Tibial artery (tissue), 4 donors: Measurements from ENCODE around the gene CYP24A1.
"Not testable (repeated sequence)": the region's sequence is repeated elsewhere in the genome, so short reads cannot be mapped to it uniquely, and the experiment has no call there.

Experiments used
- DNase-seq, 2 donors: peaks; one replicate each; pipeline ENCODE4 v3.0.0-alpha.2; 2019
- H3K27ac ChIP-seq, 2 donors: fragments of 200-600 bp; sonication (generic) in 1 of 2; 1 replicate in 1 of 2; 2 replicates in 1 of 2; pipeline ENCODE4 v1.5.1; 2018 to 2019; ENCODE audit warnings: mild to moderate bottlenecking in 1 of 2
- H3K27me3 ChIP-seq, 2 donors: fragments of 200-600 bp; sonication (generic) in 1 of 2; one replicate each; pipeline versions ENCODE4 v1.5.1 to v1.6.0; 2016 to 2019
- H3K36me3 ChIP-seq, 3 donors: fragments of 200-600 bp; sonication (generic) in 2 of 3; one replicate each; pipeline ENCODE4 v1.5.1; 2016 to 2019; ENCODE audit warnings: mild to moderate bottlenecking in 2 of 3
- H3K4me1 ChIP-seq, 4 donors: fragments of 200-600 bp; sonication (generic) in 2 of 4; 1 replicate in 3 of 4; 2 replicates in 1 of 4; pipeline ENCODE4 v1.5.1; 2016 to 2019
- H3K4me3 ChIP-seq, 2 donors: fragments of 200-600 bp; sonication (generic) in 1 of 2; 1 replicate in 1 of 2; 2 replicates in 1 of 2; pipeline ENCODE4 v1.5.1; 2018 to 2019; ENCODE audit warnings: mild to moderate bottlenecking in 2 of 2
- H3K9me3 ChIP-seq, 3 donors: fragments of 200-600 bp; sonication (generic) in 1 of 3; one replicate each; pipeline ENCODE4 v1.5.1; 2016 to 2019
- intact Hi-C: fragments of 100-400 bp; cut with DNase I; formaldehyde crosslinking; loops from one replicate; pipeline ENCODE4 v1.15.0; 2023; ENCODE audit warnings: low total_unique reads
- TF ChIP-seq, protein P1 (sequence below), 2 experiments: fragments of 200-600 bp in 1 of 2; fragments of 450-650 bp in 1 of 2; IDR thresholded peaks; one replicate each; pipeline ENCODE4 v1.5.1; 2017 to 2019; ENCODE audit warnings: antibody characterized with exemption in 2 of 2, mild to moderate bottlenecking in 1 of 2, moderate library complexity in 1 of 2

The CYP24A1 gene

DNA sequence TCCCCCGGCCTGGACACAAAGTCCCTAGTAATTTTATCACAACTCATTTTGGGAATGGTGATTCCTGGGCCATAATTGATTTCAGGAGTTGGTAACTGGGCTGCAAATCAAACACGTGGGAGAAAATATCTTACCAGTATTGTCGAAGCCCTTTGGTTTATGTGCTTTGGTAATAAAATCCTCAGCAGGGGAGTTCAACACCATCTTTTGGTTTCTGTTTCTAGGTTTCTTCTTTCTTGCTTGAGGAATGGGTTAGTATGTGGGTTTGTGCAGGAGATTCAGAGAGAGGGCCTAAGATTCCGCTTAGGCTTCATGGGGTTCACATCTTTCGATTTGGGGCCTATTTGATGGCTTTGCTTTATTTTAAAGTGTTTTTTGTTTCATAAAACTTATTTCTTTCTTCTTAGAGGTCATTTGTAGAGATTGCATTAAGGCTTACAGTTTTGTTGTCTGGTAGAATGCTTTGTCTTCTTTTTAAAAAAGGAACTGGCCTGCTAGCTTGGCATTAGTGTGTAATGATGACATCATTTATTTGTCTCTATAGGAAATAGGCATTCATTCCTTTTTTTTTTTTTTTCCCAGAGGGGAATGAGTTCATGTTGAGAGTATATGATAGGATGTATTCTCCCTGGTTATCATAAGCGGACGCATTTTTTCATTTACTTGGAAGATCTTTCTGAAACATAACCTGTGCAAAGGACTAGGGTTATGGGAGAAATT, 45.8 kb downstream of the CYP24A1 start:
- peaks cover 0 to 8% (median 0%) of the 10 kb centered on the region in 3 donors for H3K9me3 ChIP-seq
- H3K27me3 ChIP-seq, result no peaks in the 10 kb centered on the region
- intact Hi-C loops, result no loop called here
- H3K36me3 ChIP-seq, result no peaks in the 10 kb centered on the region
- no peaks in the 10 kb centered on the region for H3K4me1 ChIP-seq
- DNase-seq, result no peak
- no peak overlapping the region for H3K27ac ChIP-seq
- TF ChIP-seq, protein P1, sequence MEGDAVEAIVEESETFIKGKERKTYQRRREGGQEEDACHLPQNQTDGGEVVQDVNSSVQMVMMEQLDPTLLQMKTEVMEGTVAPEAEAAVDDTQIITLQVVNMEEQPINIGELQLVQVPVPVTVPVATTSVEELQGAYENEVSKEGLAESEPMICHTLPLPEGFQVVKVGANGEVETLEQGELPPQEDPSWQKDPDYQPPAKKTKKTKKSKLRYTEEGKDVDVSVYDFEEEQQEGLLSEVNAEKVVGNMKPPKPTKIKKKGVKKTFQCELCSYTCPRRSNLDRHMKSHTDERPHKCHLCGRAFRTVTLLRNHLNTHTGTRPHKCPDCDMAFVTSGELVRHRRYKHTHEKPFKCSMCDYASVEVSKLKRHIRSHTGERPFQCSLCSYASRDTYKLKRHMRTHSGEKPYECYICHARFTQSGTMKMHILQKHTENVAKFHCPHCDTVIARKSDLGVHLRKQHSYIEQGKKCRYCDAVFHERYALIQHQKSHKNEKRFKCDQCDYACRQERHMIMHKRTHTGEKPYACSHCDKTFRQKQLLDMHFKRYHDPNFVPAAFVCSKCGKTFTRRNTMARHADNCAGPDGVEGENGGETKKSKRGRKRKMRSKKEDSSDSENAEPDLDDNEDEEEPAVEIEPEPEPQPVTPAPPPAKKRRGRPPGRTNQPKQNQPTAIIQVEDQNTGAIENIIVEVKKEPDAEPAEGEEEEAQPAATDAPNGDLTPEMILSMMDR (IDR thresholded peaks at IDR 0.05), result no peak
- H3K4me3 ChIP-seq, result no peak overlapping the region

DNA sequence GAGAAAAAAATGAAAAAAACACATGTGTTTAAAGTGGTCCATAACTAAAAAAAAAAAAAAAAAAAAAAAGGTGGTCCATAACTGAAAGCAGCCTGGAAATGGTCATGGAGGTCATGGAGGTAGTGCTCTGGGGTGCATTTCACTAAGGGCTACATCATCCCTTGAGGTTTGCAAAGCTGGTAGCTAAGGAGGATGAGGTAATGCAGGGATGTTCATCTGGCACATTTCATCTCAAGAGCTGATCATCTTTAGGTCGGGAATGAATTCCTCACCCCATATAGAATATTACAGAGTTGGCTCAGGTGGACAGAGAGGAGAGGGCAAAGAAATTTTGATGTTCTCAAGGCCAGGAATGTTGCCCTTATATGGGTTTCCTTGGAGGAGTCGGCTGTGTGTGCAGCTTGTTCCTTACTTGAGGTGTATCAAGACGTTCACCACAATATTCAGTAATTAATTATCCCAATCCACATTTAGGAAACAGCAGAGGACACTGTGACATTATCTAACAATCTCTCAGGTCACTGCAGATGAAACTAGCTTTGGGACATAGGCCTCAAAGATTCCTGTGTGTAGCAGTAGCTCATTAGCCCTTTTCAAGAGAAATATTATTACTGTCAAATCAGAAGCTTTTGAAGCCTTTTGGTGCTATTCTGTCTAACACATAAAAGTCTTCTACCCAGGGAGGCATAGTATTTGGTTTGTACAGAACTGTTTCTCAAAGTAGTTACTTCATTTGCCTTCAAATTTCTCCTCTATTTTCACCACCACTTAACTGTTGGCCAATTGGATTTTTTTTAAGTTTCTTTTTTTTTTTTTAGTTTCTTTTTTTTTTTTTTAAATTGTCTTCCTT, 46.8 kb downstream of the CYP24A1 start:
- peaks cover 0 to 8% (median 0%) of the 10 kb centered on the region in 3 donors for H3K9me3 ChIP-seq
- H3K36me3 ChIP-seq, result no peaks in the 10 kb centered on the region
- H3K27me3 ChIP-seq, result no peaks in the 10 kb centered on the region
- intact Hi-C loops, result no loop called here
- H3K4me1 ChIP-seq, result no peaks in the 10 kb centered on the region
- no peak overlapping the region for H3K27ac ChIP-seq
- DNase-seq, result no peak
- TF ChIP-seq, protein P1 (IDR thresholded peaks at IDR 0.05), result no peak
- H3K4me3 ChIP-seq, result no peak overlapping the region

DNA sequence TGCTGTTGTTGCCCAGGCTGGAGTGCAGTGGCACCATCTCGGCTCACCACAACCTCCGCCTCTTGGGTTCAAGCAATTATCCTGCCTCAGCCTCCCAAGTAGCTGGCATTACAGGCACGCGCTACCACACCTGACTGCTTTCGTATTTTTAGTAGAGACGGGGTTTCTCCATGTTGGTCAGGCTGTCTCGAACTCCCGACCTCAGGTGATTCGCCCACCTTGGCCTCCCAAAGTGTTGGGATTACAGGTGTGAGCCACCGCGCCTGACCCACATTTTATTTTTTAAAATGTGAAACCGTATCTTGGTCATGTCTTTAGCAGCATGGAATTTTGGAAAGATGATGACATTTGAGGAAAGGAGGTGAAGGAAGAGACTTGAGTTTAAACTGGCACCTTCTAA, 47.5 kb downstream of the CYP24A1 start:
- H3K36me3 ChIP-seq, H3K27me3 ChIP-seq, H3K9me3 ChIP-seq, DNase-seq, intact Hi-C loops, H3K4me3 ChIP-seq, H3K27ac ChIP-seq, H3K4me1 ChIP-seq: not testable (repeated sequence)

DNA sequence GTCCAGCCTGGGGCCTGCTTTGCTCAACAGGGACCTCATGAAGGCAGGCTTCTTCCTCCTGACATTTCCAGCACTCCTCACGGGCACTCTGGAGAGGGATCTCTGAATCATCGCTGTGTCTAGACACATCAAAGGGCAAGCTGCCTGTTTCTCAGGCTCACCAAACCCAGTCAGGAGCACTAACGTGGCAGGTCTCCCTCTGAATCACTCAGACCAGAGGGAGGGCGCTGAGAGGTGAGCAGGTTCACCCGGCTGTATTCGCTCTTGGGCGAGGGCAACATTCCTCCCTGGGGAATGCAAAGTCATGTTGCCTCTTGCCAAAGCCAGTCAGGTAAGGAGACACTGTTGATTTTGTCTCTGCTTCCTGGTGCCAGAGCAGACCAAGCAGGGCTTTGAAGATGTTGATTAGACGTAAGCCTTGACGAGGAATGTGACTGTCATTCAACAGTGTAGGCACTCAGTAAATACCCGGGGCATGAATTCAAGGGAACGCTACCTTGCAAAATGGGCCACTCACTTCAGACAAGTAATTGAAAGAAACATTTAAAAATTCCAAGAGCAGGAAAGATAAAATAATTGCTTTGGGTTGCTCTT, 50.1 kb downstream of the CYP24A1 start:
- intact Hi-C loops, result no loop called here
- H3K27me3 ChIP-seq, result no peaks in the 10 kb centered on the region
- H3K9me3 ChIP-seq, result no peaks in the 10 kb centered on the region
- TF ChIP-seq, protein P1 (IDR thresholded peaks at IDR 0.05), result no peak
- H3K4me1 ChIP-seq, result no peaks in the 10 kb centered on the region
- no peak overlapping the region for H3K27ac ChIP-seq
- DNase-seq, result no peak
- no peaks in the 10 kb centered on the region for H3K36me3 ChIP-seq
- H3K4me3 ChIP-seq, result no peak overlapping the region

DNA sequence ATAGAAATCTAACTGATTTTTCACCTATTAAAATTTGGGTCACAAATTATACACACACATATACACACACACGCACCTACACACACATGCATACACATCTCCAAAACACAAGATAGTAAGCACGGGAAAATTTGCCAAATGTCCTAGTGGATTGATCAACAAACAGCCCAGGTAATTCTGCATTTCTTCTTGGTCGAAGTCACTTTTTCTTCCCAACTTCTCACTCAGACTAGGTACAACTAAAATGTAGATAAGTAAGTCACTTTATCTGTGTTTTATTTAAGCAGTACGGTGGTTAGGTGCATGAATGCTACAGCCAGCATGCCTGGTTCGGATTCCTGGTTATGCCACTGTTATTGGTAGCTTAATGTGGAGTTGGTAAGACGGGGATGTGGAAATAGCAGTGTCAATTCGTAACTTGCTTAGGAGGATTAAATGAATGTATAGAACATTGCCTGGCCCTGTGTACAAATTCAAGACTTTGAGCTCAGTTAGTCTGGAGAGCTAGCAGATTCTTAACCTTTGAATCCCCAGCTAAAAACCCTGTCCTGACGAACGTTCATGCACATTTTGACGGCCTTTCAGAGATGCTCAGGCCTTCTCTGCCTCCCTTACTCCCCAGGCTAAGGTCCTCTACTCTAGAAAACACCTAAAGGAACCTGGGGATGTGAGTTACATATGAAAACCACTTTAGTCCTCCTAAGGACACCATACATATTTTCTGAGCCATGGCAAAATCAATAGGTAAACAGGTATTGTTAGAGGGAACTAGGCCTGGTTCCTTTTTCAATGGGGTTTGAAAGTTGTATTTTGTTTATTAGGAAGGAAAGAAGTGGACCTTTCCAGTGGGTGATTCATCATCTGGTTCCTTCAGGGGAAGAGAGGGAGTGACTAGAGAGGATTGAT, 50.9 kb downstream of the CYP24A1 start:
- H3K27me3 ChIP-seq, result no peaks in the 10 kb centered on the region
- intact Hi-C loops, result no loop called here
- H3K36me3 ChIP-seq, result no peaks in the 10 kb centered on the region
- DNase-seq, result no peak
- no peak overlapping the region for H3K27ac ChIP-seq
- H3K4me1 ChIP-seq, result no peaks in the 10 kb centered on the region
- no peaks in the 10 kb centered on the region for H3K9me3 ChIP-seq
- H3K4me3 ChIP-seq, result no peak overlapping the region
- TF ChIP-seq, protein P1 (IDR thresholded peaks at IDR 0.05), result no peak
